NCI-H460 (cell line): ENCODE results near the gene SLC38A10. TPM values are rescaled to one million over a fixed set of nuclear protein-coding genes. Genes with fewer than 3 reads are reported as not detected.
"Not testable (repeated sequence)": the region's sequence is repeated elsewhere in the genome, so short reads cannot be mapped to it uniquely, and the experiment has no call there.

Experiments used
- DNase-seq: peaks from one replicate; pipeline ENCODE4 v3.0.0-alpha.2; 2016; ENCODE audit warnings: low read depth; ENCODE audit errors: extremely low read depth
- total RNA-seq: library from RNA; depleted of rRNA; stranded (reverse); fragments of >200 nt; shearing (Covaris generic); gene quantifications from 2 replicates; pipeline ENCODE4 v1.2.3, GENCODE V29; 2014

SLC38A10 gene
- total RNA-seq, 1 experiment from 2014 or later = 41.8 TPM

GRCh38 chr17:81234506-81234855 is 60.6 kb downstream of the SLC38A10 start:
- no peak for DNase-seq

- DNase-seq = no peak
Observed at GRCh38 chr17:81233811-81234505, 61.1 kb downstream of the SLC38A10 start.

- no peak for DNase-seq
Observed at GRCh38 chr17:81233316-81233715, 61.8 kb downstream of the SLC38A10 start.

DNA sequence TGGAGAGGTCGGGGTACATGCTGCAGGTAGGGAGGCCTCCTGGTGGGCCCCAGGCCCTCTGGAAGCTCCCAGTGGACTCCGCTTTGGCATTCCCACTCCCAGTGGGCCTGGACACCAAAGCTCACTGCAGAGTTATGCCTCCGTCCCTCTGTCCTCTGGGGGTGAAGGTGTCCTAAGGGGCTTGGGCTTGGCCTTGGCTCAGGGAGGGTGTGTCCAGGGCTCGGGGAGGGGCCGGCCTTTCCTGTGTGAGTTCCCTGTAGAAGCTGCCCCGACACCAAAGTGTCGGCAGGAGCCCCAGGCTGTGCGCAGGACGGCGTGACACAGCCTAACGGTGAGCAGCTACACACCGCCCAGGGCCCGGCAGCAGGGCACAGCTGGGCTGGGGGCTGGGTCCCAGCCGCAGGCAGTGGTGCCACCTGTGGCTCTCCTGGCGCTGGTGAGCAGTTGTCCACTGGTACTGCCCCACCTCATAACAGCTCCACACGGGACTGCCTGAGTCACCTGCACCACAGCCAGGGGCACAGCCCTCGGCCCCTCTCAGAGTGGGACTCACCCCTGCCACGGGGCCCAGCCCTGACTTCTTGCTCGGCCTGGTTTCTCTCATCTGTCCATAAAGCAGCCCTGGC is 62.4 kb downstream of the SLC38A10 start:
- DNase-seq = no peak

DNA sequence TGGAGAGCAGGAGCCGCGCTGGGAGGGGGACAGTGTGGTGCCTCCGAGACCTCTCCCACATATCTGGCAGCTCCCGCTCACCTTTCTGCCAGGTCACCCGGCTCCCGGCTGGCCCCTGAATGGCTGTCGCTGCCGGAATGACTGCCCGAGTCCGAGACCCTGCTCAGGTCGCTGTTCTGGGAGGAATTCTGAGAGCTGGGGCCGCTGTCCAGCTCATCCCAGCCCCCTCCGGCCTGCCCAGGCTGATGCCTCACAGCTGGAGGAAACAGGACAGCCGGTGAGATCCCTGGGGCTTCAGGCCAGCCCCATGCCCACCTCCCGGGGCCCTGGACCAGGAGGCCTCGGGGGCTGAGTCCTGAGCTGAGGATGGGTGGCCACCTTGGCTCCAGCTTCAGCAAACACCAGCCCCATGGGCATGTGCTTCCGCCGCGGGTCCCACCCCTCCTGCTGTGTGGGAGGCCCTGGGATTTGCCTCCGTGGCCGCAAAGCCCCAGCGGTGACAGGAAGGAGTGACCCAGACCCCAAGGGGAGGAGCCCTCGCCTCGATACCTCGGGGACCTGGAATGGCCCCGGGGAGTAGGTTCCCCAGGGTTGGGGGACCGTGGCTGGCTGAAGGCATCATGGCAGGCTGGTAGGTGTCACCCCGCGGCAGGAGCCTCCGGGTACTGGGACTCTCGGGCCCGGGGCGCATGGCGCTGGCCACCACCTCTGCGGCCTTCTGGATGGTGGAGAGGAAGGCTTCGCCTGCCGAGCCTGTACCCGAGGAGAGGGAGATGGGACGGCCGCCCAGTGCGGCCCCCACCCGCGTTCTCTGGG is 63.1 kb downstream of the SLC38A10 start:
- DNase-seq = no peak

GRCh38 chr17:81231121-81231645 is 63.9 kb downstream of the SLC38A10 start:
- DNase-seq = no peak

DNA sequence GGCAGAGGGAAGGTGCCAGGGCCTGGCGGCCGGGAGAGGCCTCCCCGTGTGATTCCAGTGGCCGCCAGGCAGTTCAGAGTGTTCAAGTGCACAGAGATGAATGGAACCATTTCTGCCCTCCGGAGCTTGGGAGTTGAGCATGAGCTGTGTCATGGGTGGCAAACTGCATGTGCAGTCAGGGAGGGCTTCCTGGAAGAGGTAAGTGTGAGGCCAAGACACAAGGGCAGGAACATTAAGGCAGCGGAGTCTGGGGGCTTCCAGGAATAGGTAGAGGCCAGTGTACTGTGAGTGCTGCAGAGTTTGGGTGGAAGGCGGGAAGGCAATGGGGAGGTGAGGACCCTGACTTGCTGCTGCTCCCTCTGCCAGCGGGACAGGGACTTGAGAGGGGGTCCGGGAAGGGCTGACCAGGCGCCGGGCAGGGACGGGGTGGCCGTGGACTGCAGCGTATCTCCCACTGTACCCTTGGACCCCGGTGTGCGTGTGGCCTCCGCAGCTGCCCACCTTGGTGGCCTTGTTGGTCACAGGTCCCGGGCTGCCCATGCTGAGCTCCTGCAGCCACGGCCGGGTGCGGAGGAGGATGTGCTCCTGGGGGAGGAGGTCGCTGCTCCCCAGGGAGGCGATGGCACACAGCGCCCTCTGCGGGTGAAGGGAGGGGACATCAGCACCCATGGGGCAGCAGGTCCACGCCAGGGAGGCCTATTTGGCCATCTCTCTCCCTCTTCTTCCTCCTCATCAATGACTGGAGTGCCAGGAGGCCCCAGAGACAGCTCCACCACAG is 64.9 kb downstream of the SLC38A10 start:
- DNase-seq = peak; percentile 26

DNA sequence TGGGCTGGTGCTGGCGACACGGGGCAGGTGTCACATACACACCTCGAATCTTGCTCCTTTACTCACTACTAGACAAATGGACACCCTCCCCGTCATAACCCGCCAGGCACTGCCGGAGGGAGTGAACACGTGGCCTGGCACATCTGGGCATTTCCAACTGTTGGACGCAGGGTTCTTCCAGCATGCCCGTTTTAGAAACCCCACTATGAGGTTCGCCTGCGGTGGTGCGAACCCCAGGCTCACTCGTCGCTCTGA is 65.5 kb downstream of the SLC38A10 start:
- DNase-seq = no peak

- DNase-seq = no peak
Observed at GRCh38 chr17:81228834-81229665, 66.1 kb downstream of the SLC38A10 start.

- DNase-seq = no peak
Observed at GRCh38 chr17:81228420-81228819, 66.7 kb downstream of the SLC38A10 start.

DNA sequence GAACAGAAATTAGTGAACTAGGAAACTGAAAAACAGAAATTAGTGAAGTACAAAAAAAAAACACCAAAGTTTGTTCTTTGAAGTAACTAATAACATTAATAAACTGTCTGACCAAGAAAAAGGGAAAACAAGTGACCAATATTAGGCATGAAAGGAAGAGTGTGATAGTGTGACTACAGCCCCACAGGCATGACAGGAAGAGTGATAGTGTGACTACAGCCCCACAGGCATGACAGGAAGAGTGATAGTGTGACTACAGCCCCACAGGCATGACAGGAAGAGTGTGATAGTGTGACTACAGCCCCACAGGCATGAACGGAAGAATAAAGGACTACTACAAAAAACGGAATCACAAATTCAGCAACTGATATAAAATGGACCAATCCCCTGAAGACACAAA is 67.5 kb downstream of the SLC38A10 start:
- not testable (repeated sequence) for DNase-seq

DNA sequence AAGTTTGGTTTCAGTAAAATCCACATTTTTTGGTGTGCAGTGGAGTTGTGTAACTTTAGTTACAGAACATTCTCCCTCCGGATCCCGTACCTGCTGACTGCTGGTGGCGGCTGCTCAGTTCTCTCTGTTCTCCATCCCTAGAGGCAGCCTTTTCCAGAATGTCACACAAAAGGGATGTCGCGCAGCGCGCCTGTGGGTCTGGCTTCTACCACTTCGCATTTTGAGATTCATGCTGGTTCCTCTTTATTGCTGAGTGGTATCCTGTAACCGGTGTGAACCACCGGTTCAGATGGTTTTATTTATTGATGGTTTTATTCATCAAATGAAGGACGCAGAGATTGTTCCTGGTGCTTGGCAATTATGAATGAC is 71.4 kb downstream of the SLC38A10 start:
- no peak for DNase-seq

GRCh38 chr17:81222906-81223761 is 72.0 kb downstream of the SLC38A10 start, which contains the start of gene CEP131:
Gene CEP131, minus strand, starts transcription at chr17:81222965. Its CDS starts 2,909 bp downstream, at chr17:81220056.
- peak; percentile 99 for DNase-seq

- DNase-seq = no peak
Observed at GRCh38 chr17:81222620-81222905, 72.5 kb downstream of the SLC38A10 start.

GRCh38 chr17:81221842-81222619 is 73.1 kb downstream of the SLC38A10 start:
- no peak for DNase-seq

DNA sequence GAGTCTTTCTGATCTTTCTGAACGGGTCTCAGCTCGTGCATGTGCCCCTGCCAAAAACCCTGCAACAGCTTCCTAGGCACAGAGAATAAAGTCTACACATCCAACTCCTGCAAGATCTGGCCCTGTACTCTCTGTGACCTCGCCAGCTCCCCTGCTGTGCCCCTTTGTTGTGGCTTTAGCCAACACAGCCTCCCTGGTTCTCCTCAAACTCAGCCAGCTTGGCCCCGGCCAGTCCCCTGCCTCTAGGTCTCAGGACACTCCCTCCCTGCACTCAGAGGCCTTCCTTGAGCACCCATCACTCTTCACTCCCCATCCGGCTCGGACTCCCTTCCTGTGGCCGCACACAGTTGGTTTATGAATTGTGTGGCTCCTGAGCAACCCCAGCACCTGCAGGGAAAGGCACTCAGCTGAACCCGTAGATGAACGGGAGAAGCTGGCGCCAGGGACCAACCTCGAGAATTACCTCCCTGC is 73.7 kb downstream of the SLC38A10 start:
- no peak for DNase-seq

GRCh38 chr17:81219476-81220180 is 75.5 kb downstream of the SLC38A10 start:
- DNase-seq = no peak

- no peak for DNase-seq
Observed at GRCh38 chr17:81218991-81219390, 76.1 kb downstream of the SLC38A10 start.
